Right lobe of liver (tissue), 4 donors: ENCODE measurements around the gene YPEL5.

Experiments
- CTCF ChIP-seq, 4 donors: fragments of 200-600 bp in 3 of 4; fragments of 450-650 bp in 1 of 4; IDR thresholded peaks; one replicate each; pipeline versions ENCODE4 v1.5.1 to v1.8.0; 2016 to 2022; ENCODE audit warnings: antibody characterized with exemption in 4 of 4, mild to moderate bottlenecking in 2 of 4
- POLR2A ChIP-seq: fragments of 450-650 bp; IDR thresholded peaks from one replicate; pipeline ENCODE4 v1.6.1; 2017; ENCODE audit warnings: antibody characterized with exemption, mild to moderate bottlenecking
- donor health status: DM: no; HTN: no; CAD: no.
- donor health status: DM: no; HTN: no; CAD: no.
- donor health status: DM: no; HTN: yes; CAD: no.

- TF ChIP-seq CTCF (IDR thresholded peaks at IDR 0.05) = no peak
- no peak for TF ChIP-seq POLR2A
These were observed 9.9 kb upstream of the YPEL5 start for GRCh38 chr2:30136764-30137444.
